Liver (tissue), 9 donors: ENCODE measurements around the gene PPP2R3A. TPM values are rescaled to one million over a fixed set of nuclear protein-coding genes. Genes with fewer than 3 reads are reported as not detected.

Experiments
- DNase-seq: peaks from one replicate; pipeline ENCODE4 v3.0.0-alpha.2; 2017; ENCODE audit warnings: low spot score
- H3K27ac ChIP-seq, 2 donors: one replicate each; pipeline ENCODE4 v1.7.0; 2013; ENCODE audit warnings: inconsistent platforms in 2 of 2, low read length in 2 of 2, control low read depth in 1 of 2, low read depth in 1 of 2, mild to moderate bottlenecking in 1 of 2
- H3K27me3 ChIP-seq, 4 donors: one replicate each; pipeline versions ENCODE4 v1.6.1 to v1.7.0; 2013; ENCODE audit warnings: low read length in 3 of 4, inconsistent platforms in 1 of 4, mild to moderate bottlenecking in 1 of 4, moderate library complexity in 1 of 4; ENCODE audit not compliant: control insufficient read depth in 4 of 4, insufficient read depth in 4 of 4
- H3K36me3 ChIP-seq, 4 donors: one replicate each; pipeline versions ENCODE4 v1.6.1 to v1.7.0; 2013; ENCODE audit warnings: low read length in 3 of 4, mild to moderate bottlenecking in 3 of 4, low read depth in 1 of 4, moderate library complexity in 1 of 4; ENCODE audit not compliant: control insufficient read depth in 4 of 4, insufficient read depth in 3 of 4
- H3K4me1 ChIP-seq, 4 donors: one replicate each; pipeline versions ENCODE4 v1.6.1 to v1.7.0; 2013; ENCODE audit warnings: low read length in 3 of 4, mild to moderate bottlenecking in 3 of 4, moderate library complexity in 1 of 4; ENCODE audit not compliant: control insufficient read depth in 4 of 4, insufficient read depth in 4 of 4
- H3K4me3 ChIP-seq, 3 donors: one replicate each; pipeline versions ENCODE4 v1.6.1 to v1.7.0; 2013; ENCODE audit warnings: low read length in 3 of 3, control low read depth in 1 of 3, low read depth in 1 of 3, mild to moderate bottlenecking in 1 of 3
- H3K9ac ChIP-seq, 2 donors: one replicate each; pipeline ENCODE4 v1.7.0; 2013; ENCODE audit warnings: low read length in 2 of 2, mild to moderate bottlenecking in 2 of 2, moderate library complexity in 2 of 2, control low read depth in 1 of 2, low read depth in 1 of 2
- H3K9me3 ChIP-seq, 4 donors: one replicate each; pipeline versions ENCODE4 v1.6.1 to v1.7.0; 2013; ENCODE audit warnings: low read length in 3 of 4; ENCODE audit not compliant: control insufficient read depth in 4 of 4
- ATF3 ChIP-seq: IDR thresholded peaks from 2 replicates; pipeline ENCODE4 v1.6.1; 2016; ENCODE audit warnings: antibody characterized with exemption
- CTCF ChIP-seq: fragments of 150-350 bp; IDR thresholded peaks from 2 replicates; pipeline ENCODE4 v1.5.1; 2017; ENCODE audit warnings: improper control_type of control experiment, low read depth, low read length; ENCODE audit not compliant: missing input control
- EGR1 ChIP-seq, 2 donors: IDR thresholded peaks; 2 replicates each; pipeline ENCODE4 v1.6.1; 2016 to 2018; ENCODE audit warnings: antibody characterized with exemption in 2 of 2, low read depth in 2 of 2
- FOXA1 ChIP-seq: IDR thresholded peaks from 2 replicates; pipeline ENCODE4 v1.6.1; 2016; ENCODE audit warnings: antibody characterized with exemption
- FOXA2 ChIP-seq: IDR thresholded peaks from 2 replicates; pipeline ENCODE4 v1.6.1; 2016; ENCODE audit warnings: antibody characterized with exemption
- GABPA ChIP-seq, 2 donors: IDR thresholded peaks in 1 of 2; conservative IDR thresholded peaks in 1 of 2; 2 replicates each; pipeline ENCODE4 v1.6.1; 2016; ENCODE audit warnings: antibody characterized with exemption in 2 of 2, mild to moderate bottlenecking in 1 of 2, moderate library complexity in 1 of 2
- HNF4A ChIP-seq, 2 donors: conservative IDR thresholded peaks; 2 replicates each; pipeline ENCODE4 v1.6.1; 2016; ENCODE audit warnings: antibody characterized with exemption in 2 of 2, mild to moderate bottlenecking in 2 of 2
- HNF4G ChIP-seq: IDR thresholded peaks from 2 replicates; pipeline ENCODE4 v1.6.1; 2016; ENCODE audit warnings: antibody characterized with exemption
- JUND ChIP-seq, 2 donors: IDR thresholded peaks; 2 replicates each; pipeline ENCODE4 v1.6.1; 2016; ENCODE audit warnings: antibody characterized with exemption in 2 of 2
- MAX ChIP-seq: IDR thresholded peaks from 2 replicates; pipeline ENCODE4 v1.6.1; 2016; ENCODE audit warnings: antibody characterized with exemption
- NR2F2 ChIP-seq: IDR thresholded peaks from 2 replicates; pipeline ENCODE4 v1.6.1; 2016; ENCODE audit warnings: antibody characterized with exemption
- RAD21 ChIP-seq, 2 donors: IDR thresholded peaks; 2 replicates each; pipeline ENCODE4 v1.6.1; 2016; ENCODE audit warnings: antibody characterized with exemption in 2 of 2, mild to moderate bottlenecking in 2 of 2
- REST ChIP-seq: IDR thresholded peaks from 2 replicates; pipeline ENCODE4 v1.6.1; 2016; ENCODE audit warnings: antibody characterized with exemption, mild to moderate bottlenecking
- RXRA ChIP-seq, 2 donors: IDR thresholded peaks; 2 replicates each; pipeline ENCODE4 v1.6.1; 2017 to 2018; ENCODE audit warnings: antibody characterized with exemption in 2 of 2, mild to moderate bottlenecking in 1 of 2
- SP1 ChIP-seq: IDR thresholded peaks from 2 replicates; pipeline ENCODE4 v1.6.1; 2018; ENCODE audit warnings: antibody characterized with exemption, mild to moderate bottlenecking
- TAF1 ChIP-seq: conservative IDR thresholded peaks from 2 replicates; pipeline ENCODE4 v1.6.1; 2016; ENCODE audit warnings: antibody characterized with exemption, mild to moderate bottlenecking
- YY1 ChIP-seq: IDR thresholded peaks from 2 replicates; pipeline ENCODE4 v1.6.1; 2016; ENCODE audit warnings: antibody characterized with exemption, mild to moderate bottlenecking
- ZBTB33 ChIP-seq: IDR thresholded peaks from 2 replicates; pipeline ENCODE4 v1.6.1; 2016; ENCODE audit warnings: antibody characterized with exemption
- polyA plus RNA-seq, 2 donors: library from polyadenylated mRNA; stranded (reverse) in 1 of 2; unstranded in 1 of 2; fragments of 200-250 nt in 1 of 2; fragments of >200 nt in 1 of 2; fragmentation: Nextera tagmentation in 1 of 2; extraction: Ambion mirVana in 1 of 2; gene quantifications; one replicate each; pipeline versions ENCODE4 v1.2.1 to v1.2.3, GENCODE V29; 2013 to 2015
- total RNA-seq, 2 donors: library from RNA; depleted of rRNA; stranded (reverse); fragments of >200 nt; gene quantifications; one replicate each; pipeline ENCODE4 v1.2.3, GENCODE V29; 2014
- donor health status: healthy.
- donor health status: healthy.
- donor health status: healthy.
- donor health status: healthy.
- donor health status: healthy.

The PPP2R3A gene
- total and polyA plus RNA-seq, 4 donors: 0.54 to 3.3 (median 1.6) TPM

GRCh38 chr3:135992072-135992471 is 26.5 kb downstream of the PPP2R3A start:
- TF ChIP-seq FOXA2 (no peak), ATF3 (no peak), HNF4G (no peak), CTCF (no peak), JUND (IDR thresholded peaks at IDR 0.05) (no peak), EGR1 (IDR thresholded peaks at IDR 0.05; ENCODE audit: low read depth in 2 of 2) (no peak), TAF1 (no peak), REST (no peak), HNF4A (conservative IDR thresholded peaks at IDR 0.05) (no peak), FOXA1 (no peak), RXRA (IDR thresholded peaks at IDR 0.05) (no peak), GABPA (IDR thresholded peaks at IDR 0.05 in 1 of 2, conservative IDR thresholded peaks at IDR 0.05 in 1 of 2) (no peak), ZBTB33 (no peak), NR2F2 (no peak), SP1 (no peak), MAX (no peak), RAD21 (IDR thresholded peaks at IDR 0.05) (no peak), YY1 (no peak)
- Histone ChIP-seq H3K9ac (no peak overlapping the region), H3K36me3 (no peaks in the 10 kb centered on the region), H3K9me3 (no peaks in the 10 kb centered on the region), H3K27ac (no peak overlapping the region), H3K27me3 (no peaks in the 10 kb centered on the region), H3K4me1 (no peaks in the 10 kb centered on the region), H3K4me3 (no peak overlapping the region)
- DNase-seq: no peak
